Measurements from ENCODE around the gene CYTH3.

Gene CYTH3

DNA sequence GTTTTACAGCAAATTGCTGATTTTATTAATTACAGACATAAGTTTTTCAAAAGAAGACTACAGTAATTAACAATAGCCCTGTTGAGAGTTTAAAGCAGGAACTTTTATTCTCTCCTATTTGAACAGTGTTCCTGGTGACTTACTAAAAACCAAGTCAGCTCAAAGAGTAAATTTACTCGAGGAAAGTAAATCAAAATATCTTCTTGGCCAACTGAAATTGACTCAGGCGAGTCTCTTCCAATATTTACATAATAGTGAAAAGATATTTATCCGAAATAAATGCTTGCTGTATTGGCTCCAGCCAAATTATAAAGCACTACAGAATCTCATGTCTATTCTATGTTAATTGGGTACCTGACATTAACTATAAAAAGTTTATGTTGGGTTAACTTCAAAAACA is 13.2 kb downstream of the CYTH3 start:
- no peak for TF ChIP-seq RAD21 (IDR thresholded peaks at IDR 0.05; ENCODE audit: low read depth)
- no peak for TF ChIP-seq TCF12 (IDR thresholded peaks at IDR 0.05; ENCODE audit: low read depth)
- TF ChIP-seq FOXM1 (IDR thresholded peaks at IDR 0.05; ENCODE audit: borderline replicate concordance, low read depth), result no peak
- TF ChIP-seq CEBPB (IDR thresholded peaks at IDR 0.05), result no peak

DNA sequence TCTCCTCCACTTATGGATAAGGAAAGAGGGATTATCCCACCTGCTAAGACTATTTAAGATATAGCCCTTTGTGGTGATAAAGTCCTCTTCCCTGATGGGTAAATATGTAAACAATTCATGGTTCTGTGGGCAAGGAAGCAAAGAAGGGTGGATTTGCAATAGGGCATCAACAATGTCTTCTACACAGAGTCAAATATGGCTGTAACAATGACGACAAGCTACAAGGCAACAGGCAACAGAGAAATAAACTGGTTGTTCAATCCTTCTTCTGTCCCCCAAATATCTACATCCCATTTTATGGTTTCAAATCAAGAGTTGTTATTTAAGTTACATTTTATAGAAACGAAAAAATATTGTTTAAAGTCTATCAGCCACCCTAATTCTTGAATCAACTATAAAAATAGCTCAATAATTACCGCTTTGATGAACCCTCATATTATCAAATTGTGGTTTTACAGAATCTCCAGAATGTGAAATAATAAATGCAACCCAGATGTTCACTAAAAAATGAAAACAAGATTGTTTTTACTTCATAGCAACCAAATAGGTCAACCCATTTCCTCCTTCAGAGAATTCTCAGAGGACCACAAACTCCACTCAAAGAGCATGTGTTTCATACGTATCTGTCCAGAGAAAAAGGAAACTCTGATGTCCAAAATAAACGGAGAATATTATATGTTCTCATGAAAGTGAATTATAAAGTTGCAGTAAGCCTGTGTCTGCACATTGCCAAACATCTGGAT is 13.8 kb downstream of the CYTH3 start:
- TF ChIP-seq ZBTB7A (IDR thresholded peaks at IDR 0.05; ENCODE audit: low read depth) (no peak), CEBPB (IDR thresholded peaks at IDR 0.05) (no peak), YY1 (IDR thresholded peaks at IDR 0.05; ENCODE audit: low read depth) (no peak), FOXM1 (IDR thresholded peaks at IDR 0.05; ENCODE audit: borderline replicate concordance, low read depth) (no peak), EP300 (IDR thresholded peaks at IDR 0.05; ENCODE audit: borderline replicate concordance) (no peak), NFIC (IDR thresholded peaks at IDR 0.05) (no peak), TAF1 (IDR thresholded peaks at IDR 0.05; ENCODE audit: low read depth) (no peak)
- TF ChIP-seq, protein P1, sequence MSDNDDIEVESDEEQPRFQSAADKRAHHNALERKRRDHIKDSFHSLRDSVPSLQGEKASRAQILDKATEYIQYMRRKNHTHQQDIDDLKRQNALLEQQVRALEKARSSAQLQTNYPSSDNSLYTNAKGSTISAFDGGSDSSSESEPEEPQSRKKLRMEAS (IDR thresholded peaks at IDR 0.05), result no peak
- TF ChIP-seq, protein P2, sequence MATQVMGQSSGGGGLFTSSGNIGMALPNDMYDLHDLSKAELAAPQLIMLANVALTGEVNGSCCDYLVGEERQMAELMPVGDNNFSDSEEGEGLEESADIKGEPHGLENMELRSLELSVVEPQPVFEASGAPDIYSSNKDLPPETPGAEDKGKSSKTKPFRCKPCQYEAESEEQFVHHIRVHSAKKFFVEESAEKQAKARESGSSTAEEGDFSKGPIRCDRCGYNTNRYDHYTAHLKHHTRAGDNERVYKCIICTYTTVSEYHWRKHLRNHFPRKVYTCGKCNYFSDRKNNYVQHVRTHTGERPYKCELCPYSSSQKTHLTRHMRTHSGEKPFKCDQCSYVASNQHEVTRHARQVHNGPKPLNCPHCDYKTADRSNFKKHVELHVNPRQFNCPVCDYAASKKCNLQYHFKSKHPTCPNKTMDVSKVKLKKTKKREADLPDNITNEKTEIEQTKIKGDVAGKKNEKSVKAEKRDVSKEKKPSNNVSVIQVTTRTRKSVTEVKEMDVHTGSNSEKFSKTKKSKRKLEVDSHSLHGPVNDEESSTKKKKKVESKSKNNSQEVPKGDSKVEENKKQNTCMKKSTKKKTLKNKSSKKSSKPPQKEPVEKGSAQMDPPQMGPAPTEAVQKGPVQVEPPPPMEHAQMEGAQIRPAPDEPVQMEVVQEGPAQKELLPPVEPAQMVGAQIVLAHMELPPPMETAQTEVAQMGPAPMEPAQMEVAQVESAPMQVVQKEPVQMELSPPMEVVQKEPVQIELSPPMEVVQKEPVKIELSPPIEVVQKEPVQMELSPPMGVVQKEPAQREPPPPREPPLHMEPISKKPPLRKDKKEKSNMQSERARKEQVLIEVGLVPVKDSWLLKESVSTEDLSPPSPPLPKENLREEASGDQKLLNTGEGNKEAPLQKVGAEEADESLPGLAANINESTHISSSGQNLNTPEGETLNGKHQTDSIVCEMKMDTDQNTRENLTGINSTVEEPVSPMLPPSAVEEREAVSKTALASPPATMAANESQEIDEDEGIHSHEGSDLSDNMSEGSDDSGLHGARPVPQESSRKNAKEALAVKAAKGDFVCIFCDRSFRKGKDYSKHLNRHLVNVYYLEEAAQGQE (IDR thresholded peaks at IDR 0.05; ENCODE audit: low read depth), result no peak
- TF ChIP-seq, protein P3, sequence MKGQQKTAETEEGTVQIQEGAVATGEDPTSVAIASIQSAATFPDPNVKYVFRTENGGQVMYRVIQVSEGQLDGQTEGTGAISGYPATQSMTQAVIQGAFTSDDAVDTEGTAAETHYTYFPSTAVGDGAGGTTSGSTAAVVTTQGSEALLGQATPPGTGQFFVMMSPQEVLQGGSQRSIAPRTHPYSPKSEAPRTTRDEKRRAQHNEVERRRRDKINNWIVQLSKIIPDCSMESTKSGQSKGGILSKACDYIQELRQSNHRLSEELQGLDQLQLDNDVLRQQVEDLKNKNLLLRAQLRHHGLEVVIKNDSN (IDR thresholded peaks at IDR 0.05), result no peak

DNA sequence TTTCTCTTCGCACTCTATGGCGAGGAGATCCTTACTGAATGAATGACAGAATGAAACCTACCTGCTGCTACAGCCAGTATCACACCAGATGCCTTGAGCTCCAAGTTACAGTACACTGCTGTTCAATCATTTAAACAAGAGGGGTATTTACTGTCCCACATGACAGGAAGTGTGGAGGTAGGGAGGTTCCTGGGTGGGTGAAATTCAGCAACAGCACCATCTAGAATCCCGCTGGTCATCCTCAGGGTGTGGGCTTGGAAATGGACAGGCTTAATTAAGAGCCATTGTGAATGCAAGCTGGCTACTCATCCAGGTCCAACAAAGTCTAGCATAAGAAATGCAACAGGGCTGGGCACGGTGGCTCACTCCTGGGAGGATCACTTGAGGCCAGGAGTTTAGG is 14.7 kb downstream of the CYTH3 start:
- TF ChIP-seq TAF1 (IDR thresholded peaks at IDR 0.05; ENCODE audit: low read depth) (no peak), NFIC (IDR thresholded peaks at IDR 0.05) (no peak), ZBTB7A (IDR thresholded peaks at IDR 0.05; ENCODE audit: low read depth) (no peak)
- TF ChIP-seq, protein P1 (IDR thresholded peaks at IDR 0.05), result no peak

DNA sequence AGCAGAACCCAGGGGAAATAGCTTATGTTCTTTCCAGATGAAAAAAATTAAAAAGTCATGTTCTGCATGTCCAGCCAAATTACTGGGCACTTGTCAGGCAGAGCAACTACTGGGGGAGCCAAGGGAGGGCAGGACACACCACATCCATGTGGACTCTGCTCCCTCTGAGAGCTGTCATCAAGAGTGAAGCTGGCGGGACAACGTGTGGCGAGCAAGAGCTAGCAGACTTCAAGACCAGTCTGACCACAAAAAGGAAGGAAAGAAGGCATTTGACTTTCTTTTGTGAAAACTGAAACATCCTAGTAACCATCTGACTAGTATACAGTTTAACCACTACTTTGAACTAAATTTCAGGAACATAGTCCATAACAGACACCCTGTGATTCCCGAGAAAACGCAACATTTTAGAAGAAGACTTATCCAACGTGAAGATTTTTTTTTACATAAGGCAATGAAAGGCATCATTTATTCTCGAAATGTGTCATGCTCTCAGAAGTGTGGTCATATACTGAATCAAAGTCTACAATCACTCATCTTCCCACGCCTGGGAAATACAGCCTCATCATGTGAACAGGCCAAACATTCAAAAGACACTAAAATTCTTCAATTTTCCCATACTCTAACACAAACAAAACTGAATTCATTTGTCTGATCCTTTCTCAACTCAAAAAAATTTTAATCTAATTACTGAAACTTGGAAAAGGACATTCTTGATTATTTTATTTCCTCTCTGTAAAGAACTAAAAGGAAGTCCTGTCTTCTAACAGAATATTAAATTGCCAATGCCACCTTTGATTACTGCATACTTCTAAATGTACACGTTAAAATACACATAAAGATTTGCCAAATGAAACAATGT is 15.5 kb downstream of the CYTH3 start:
- no peak for TF ChIP-seq FOXM1 (IDR thresholded peaks at IDR 0.05; ENCODE audit: borderline replicate concordance, low read depth)
- no peak for TF ChIP-seq CEBPB (IDR thresholded peaks at IDR 0.05)
- no peak for TF ChIP-seq YY1 (IDR thresholded peaks at IDR 0.05; ENCODE audit: low read depth)
- TF ChIP-seq ZBTB7A (IDR thresholded peaks at IDR 0.05; ENCODE audit: low read depth), result no peak
- no peak for TF ChIP-seq TCF12 (IDR thresholded peaks at IDR 0.05; ENCODE audit: low read depth)
- TF ChIP-seq, protein P1 (IDR thresholded peaks at IDR 0.05), result no peak
- TF ChIP-seq EGR1 (IDR thresholded peaks at IDR 0.05), result no peak
- TF ChIP-seq NFIC (IDR thresholded peaks at IDR 0.05), result no peak
- no peak for TF ChIP-seq EP300 (IDR thresholded peaks at IDR 0.05; ENCODE audit: borderline replicate concordance)
- TF ChIP-seq, protein P3 (IDR thresholded peaks at IDR 0.05), result no peak
- TF ChIP-seq TEAD4 (IDR thresholded peaks at IDR 0.05), result no peak
- no peak for TF ChIP-seq TAF1 (IDR thresholded peaks at IDR 0.05; ENCODE audit: low read depth)
- no peak for TF ChIP-seq RAD21 (IDR thresholded peaks at IDR 0.05; ENCODE audit: low read depth)
- TF ChIP-seq, protein P2 (IDR thresholded peaks at IDR 0.05; ENCODE audit: low read depth), result no peak
- no peak for TF ChIP-seq CREB1 (IDR thresholded peaks at IDR 0.05; ENCODE audit: low read depth)

DNA sequence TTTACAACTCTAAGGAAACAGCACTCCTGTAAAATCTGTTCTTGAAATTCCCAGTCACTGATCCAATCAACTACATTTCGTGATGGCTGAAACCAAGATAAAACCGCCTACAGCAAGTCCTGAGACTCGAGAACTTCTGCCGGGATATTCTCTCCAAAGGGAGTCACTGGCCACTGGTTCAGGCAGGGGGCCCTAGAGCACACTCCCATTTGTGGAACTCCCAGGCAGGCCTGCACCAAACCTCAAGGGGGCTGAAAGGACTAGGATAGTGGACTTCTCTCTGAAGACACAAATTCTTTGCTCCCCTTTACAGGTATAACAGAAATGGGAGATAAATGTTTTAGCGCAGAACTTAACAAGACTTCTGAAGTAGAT is 16.3 kb downstream of the CYTH3 start:
- TF ChIP-seq, protein P3 (IDR thresholded peaks at IDR 0.05), result no peak
- TF ChIP-seq, protein P2 (IDR thresholded peaks at IDR 0.05; ENCODE audit: low read depth), result no peak
- TF ChIP-seq RAD21 (IDR thresholded peaks at IDR 0.05; ENCODE audit: low read depth), result no peak
- TF ChIP-seq, protein P1 (IDR thresholded peaks at IDR 0.05), result no peak
- TF ChIP-seq FOXM1 (IDR thresholded peaks at IDR 0.05; ENCODE audit: borderline replicate concordance, low read depth), result no peak
- TF ChIP-seq YY1 (IDR thresholded peaks at IDR 0.05; ENCODE audit: low read depth), result no peak
- TF ChIP-seq TEAD4 (IDR thresholded peaks at IDR 0.05), result no peak
- no peak for TF ChIP-seq CREB1 (IDR thresholded peaks at IDR 0.05; ENCODE audit: low read depth)
- no peak for TF ChIP-seq TCF12 (IDR thresholded peaks at IDR 0.05; ENCODE audit: low read depth)
- TF ChIP-seq ZBTB7A (IDR thresholded peaks at IDR 0.05; ENCODE audit: low read depth), result no peak
- TF ChIP-seq CEBPB (IDR thresholded peaks at IDR 0.05), result no peak
- TF ChIP-seq EGR1 (IDR thresholded peaks at IDR 0.05), result no peak
- no peak for TF ChIP-seq EP300 (IDR thresholded peaks at IDR 0.05; ENCODE audit: borderline replicate concordance)
- no peak for TF ChIP-seq TAF1 (IDR thresholded peaks at IDR 0.05; ENCODE audit: low read depth)
- no peak for TF ChIP-seq NFIC (IDR thresholded peaks at IDR 0.05)

Measured in Ishikawa (cell line).